ENCODE data around the gene RTN4. TPM values are rescaled to one million over a fixed set of nuclear protein-coding genes. Genes with fewer than 3 reads are reported as not detected.

The RTN4 gene
- total and polyA plus RNA-seq, 2 experiments from 2014 or later = 218 to 221 TPM

GRCh38 chr2:55009277-55010060, 40.8 kb downstream of the RTN4 start:
- Histone ChIP-seq H3K36me3 (ENCODE audit: insufficient read depth) (no peaks in the 10 kb centered on the region), H3K27me3 (ENCODE audit: insufficient read depth) (no peaks in the 10 kb centered on the region), H3K4me1 (ENCODE audit: insufficient read depth) (peaks cover 67% of the 10 kb centered on the region), H3K79me2 (replicated peaks; ENCODE audit: insufficient read depth) (peaks cover 100% of the 10 kb centered on the region), H4K20me1 (replicated peaks; ENCODE audit: insufficient read depth) (peaks cover 50% of the 10 kb centered on the region), H3K4me3 (no peak overlapping the region), H3K27ac (ENCODE audit: low read depth) (no peak overlapping the region), H3F3A (replicated peaks; ENCODE audit: low read depth) (no peaks in the 10 kb centered on the region), H2AFZ (no peak overlapping the region), H3K4me2 (no peak overlapping the region), H3K9me2 (ENCODE audit: insufficient read depth) (no peaks in the 10 kb centered on the region)
- Mint-ChIP-seq H3K36me3 (ENCODE audit: low read depth) (no peaks in the 10 kb centered on the region), H3K9me3 (no peaks in the 10 kb centered on the region), H3K27me3 (ENCODE audit: insufficient read depth, low read depth, poor library complexity) (peaks cover 2% of the 10 kb centered on the region), H3K4me1 (peaks cover 67% of the 10 kb centered on the region), H3K4me3 (no peak overlapping the region), H3K27ac (no peak overlapping the region)
- no peak for DNase-seq (ENCODE audit: low spot score)
- no peak for ATAC-seq
- TF ChIP-seq REST (IDR thresholded peaks at IDR 0.05; ENCODE audit: unreplicated experiment) (no peak), JUNB (IDR thresholded peaks at IDR 0.05; ENCODE audit: unreplicated experiment) (no peak), STAT1 (IDR thresholded peaks at IDR 0.05; ENCODE audit: unreplicated experiment) (no peak)

- no peaks in the 10 kb centered on the region for H3F3A ChIP-seq (replicated peaks; ENCODE audit: low read depth)
- no peak overlapping the region for H3K27ac ChIP-seq (ENCODE audit: low read depth)
- peaks cover 100% of the 10 kb centered on the region for H3K79me2 ChIP-seq (replicated peaks; ENCODE audit: insufficient read depth)
- H2AFZ ChIP-seq = no peak overlapping the region
- H3K9me2 ChIP-seq (ENCODE audit: insufficient read depth) = no peaks in the 10 kb centered on the region
- H3K27ac Mint-ChIP-seq = no peak overlapping the region
- no peak overlapping the region for H3K4me3 Mint-ChIP-seq
- H3K4me1 ChIP-seq (ENCODE audit: insufficient read depth) = peaks cover 52% of the 10 kb centered on the region
- H3K27me3 Mint-ChIP-seq (ENCODE audit: insufficient read depth, low read depth, poor library complexity) = no peaks in the 10 kb centered on the region
- no peak overlapping the region for H3K4me3 ChIP-seq
- H3K9me3 Mint-ChIP-seq = no peaks in the 10 kb centered on the region
- H4K20me1 ChIP-seq (replicated peaks; ENCODE audit: insufficient read depth) = peaks cover 55% of the 10 kb centered on the region
- H3K4me1 Mint-ChIP-seq = peaks cover 59% of the 10 kb centered on the region
- H3K27me3 ChIP-seq (ENCODE audit: insufficient read depth) = no peaks in the 10 kb centered on the region
- H3K36me3 Mint-ChIP-seq (ENCODE audit: low read depth) = no peaks in the 10 kb centered on the region
- ATAC-seq (no peak), DNase-seq (ENCODE audit: low spot score) (no peak)
- H3K4me2 ChIP-seq = no peak overlapping the region
- no peaks in the 10 kb centered on the region for H3K36me3 ChIP-seq (ENCODE audit: insufficient read depth)
- TF ChIP-seq EZH2 (IDR thresholded peaks at IDR 0.05; ENCODE audit: low read depth, unreplicated experiment) (no peak), ZNF462 (CRISPR knock-in tag; IDR thresholded peaks at IDR 0.05) (no peak), ZNF331 (CRISPR knock-in tag; IDR thresholded peaks at IDR 0.05; ENCODE audit: low read depth) (no peak), ETS1 (IDR thresholded peaks at IDR 0.05) (no peak), STAT1 (IDR thresholded peaks at IDR 0.05; ENCODE audit: unreplicated experiment) (no peak), EZH2phosphoT487 (IDR thresholded peaks at IDR 0.05; ENCODE audit: unreplicated experiment) (no peak), JUNB (IDR thresholded peaks at IDR 0.05; ENCODE audit: unreplicated experiment) (no peak), POLR2AphosphoS5 (IDR thresholded peaks at IDR 0.05; ENCODE audit: low read depth) (no peak)
These were observed 43.9 kb downstream of the RTN4 start for GRCh38 chr2:55006306-55006705.

Measured in GM23338 (cell line).